ENCODE data around the gene KCNE4. TPM values are rescaled to one million over a fixed set of nuclear protein-coding genes. Genes with fewer than 3 reads are reported as not detected.

KCNE4 gene
- polyA plus RNA-seq, 1 donor from 2014 or later = not detected

GRCh38 chr2:223096235-223096970 is 44.4 kb downstream of the KCNE4 start:
- H3K27me3 ChIP-seq (ENCODE audit: insufficient read depth, low read depth, low read length) = no peaks in the 10 kb centered on the region
- no peaks in the 10 kb centered on the region for H3K9me3 ChIP-seq (ENCODE audit: low read length)
- H3K9me2 ChIP-seq (ENCODE audit: insufficient read depth, low read length) = no peaks in the 10 kb centered on the region
- H3K79me2 ChIP-seq (replicated peaks; ENCODE audit: insufficient read depth, low read length) = no peaks in the 10 kb centered on the region
- H3K4me3 ChIP-seq (ENCODE audit: low read length) = no peak overlapping the region
- no peak overlapping the region for H3K9ac ChIP-seq (ENCODE audit: low read length)
- TF ChIP-seq TAF1 (IDR thresholded peaks at IDR 0.05; ENCODE audit: low read depth) (no peak), MXI1 (conservative IDR thresholded peaks at IDR 0.05; ENCODE audit: poor library complexity, severe bottlenecking) (no peak), CTCF (IDR thresholded peaks at IDR 0.05; ENCODE audit: poor library complexity, severe bottlenecking) (no peak), EP300 (conservative IDR thresholded peaks at IDR 0.05; ENCODE audit: poor library complexity, severe bottlenecking) (no peak), POLR2AphosphoS5 (IDR thresholded peaks at IDR 0.05) (no peak), EZH2 (IDR thresholded peaks at IDR 0.05; ENCODE audit: borderline replicate concordance, insufficient read depth, low read length, poor library complexity, severe bottlenecking) (no peak), SMC3 (conservative IDR thresholded peaks at IDR 0.05; ENCODE audit: poor library complexity) (no peak), REST (IDR thresholded peaks at IDR 0.05; ENCODE audit: borderline replicate concordance) (no peak), RAD21 (conservative IDR thresholded peaks at IDR 0.05) (no peak)
- no peaks in the 10 kb centered on the region for H4K20me1 ChIP-seq (ENCODE audit: insufficient read depth)
- H2AFZ ChIP-seq (ENCODE audit: low read depth, low read length) = no peak overlapping the region
- no peak overlapping the region for H3K4me2 ChIP-seq (ENCODE audit: low read length)
- H3F3A ChIP-seq (ENCODE audit: insufficient read depth, low read length, poor library complexity, severe bottlenecking) = no peaks in the 10 kb centered on the region
- no peaks in the 10 kb centered on the region for H3K36me3 ChIP-seq (ENCODE audit: insufficient read depth, low read length)
- no peak overlapping the region for H3K27ac ChIP-seq (ENCODE audit: low read length)

GRCh38 chr2:223097888-223098383 is 45.9 kb downstream of the KCNE4 start:
- Histone ChIP-seq H3K27ac (ENCODE audit: low read length) (no peak overlapping the region), H3K4me3 (ENCODE audit: low read length) (no peak overlapping the region), H3F3A (ENCODE audit: insufficient read depth, low read length, poor library complexity, severe bottlenecking) (no peaks in the 10 kb centered on the region), H3K4me2 (ENCODE audit: low read length) (no peak overlapping the region), H3K9me2 (ENCODE audit: insufficient read depth, low read length) (no peaks in the 10 kb centered on the region), H4K20me1 (ENCODE audit: insufficient read depth) (no peaks in the 10 kb centered on the region), H3K9ac (ENCODE audit: low read length) (no peak overlapping the region), H3K27me3 (ENCODE audit: insufficient read depth, low read depth, low read length) (no peaks in the 10 kb centered on the region), H2AFZ (ENCODE audit: low read depth, low read length) (no peak overlapping the region), H3K36me3 (ENCODE audit: insufficient read depth, low read length) (no peaks in the 10 kb centered on the region), H3K9me3 (ENCODE audit: low read length) (no peaks in the 10 kb centered on the region), H3K79me2 (replicated peaks; ENCODE audit: insufficient read depth, low read length) (no peaks in the 10 kb centered on the region)
- TF ChIP-seq MXI1 (conservative IDR thresholded peaks at IDR 0.05; ENCODE audit: poor library complexity, severe bottlenecking) (no peak), REST (IDR thresholded peaks at IDR 0.05; ENCODE audit: borderline replicate concordance) (no peak), CTCF (IDR thresholded peaks at IDR 0.05; ENCODE audit: poor library complexity, severe bottlenecking) (no peak), RAD21 (conservative IDR thresholded peaks at IDR 0.05) (no peak), SMC3 (conservative IDR thresholded peaks at IDR 0.05; ENCODE audit: poor library complexity) (no peak), EZH2 (IDR thresholded peaks at IDR 0.05; ENCODE audit: borderline replicate concordance, insufficient read depth, low read length, poor library complexity, severe bottlenecking) (no peak), EP300 (conservative IDR thresholded peaks at IDR 0.05; ENCODE audit: poor library complexity, severe bottlenecking) (no peak), TAF1 (IDR thresholded peaks at IDR 0.05; ENCODE audit: low read depth) (no peak), POLR2AphosphoS5 (IDR thresholded peaks at IDR 0.05) (no peak)
